Activated CD4-positive, alpha-beta T cell treated with anti-CD3 and anti-CD28 coated beads, Interleukin-2, amount 50 U/mL, for 16 hours (primary cell): Measurements from ENCODE around the gene ARF1.
A peak's percentile ranks its signal among the peaks of the same experiment; 100 is the strongest.

Experiments
- DNase-seq: peaks from one replicate; pipeline ENCODE4 v3.0.0-alpha.2; 2020

ARF1 gene

GRCh38 chr1:228082214-228082917 is at the start of gene ARF1:
Gene ARF1, plus strand, starts transcription at chr1:228082708. Its CDS starts 14,407 bp downstream, at chr1:228097115.
- DNase-seq = peak; percentile 95

GRCh38 chr1:228033376-228033775 is 49.1 kb upstream of the ARF1 start:
- DNase-seq = no peak

GRCh38 chr1:228034954-228035837 is 47.3 kb upstream of the ARF1 start:
- DNase-seq = no peak

- no peak for DNase-seq
Measured at GRCh38 chr1:228035844-228036243, 46.7 kb upstream of the ARF1 start.

GRCh38 chr1:228036701-228037231 is 45.7 kb upstream of the ARF1 start:
- no peak for DNase-seq

GRCh38 chr1:228037401-228038386 is 44.8 kb upstream of the ARF1 start:
- peak; percentile 43 for DNase-seq

- no peak for DNase-seq
Measured at GRCh38 chr1:228038387-228039005, 44.0 kb upstream of the ARF1 start.

GRCh38 chr1:228039006-228039903 is 43.3 kb upstream of the ARF1 start:
- DNase-seq = no peak

- no peak for DNase-seq
Measured at GRCh38 chr1:228039986-228040385, 42.5 kb upstream of the ARF1 start.

- no peak for DNase-seq
Measured at GRCh38 chr1:228041316-228041715, 41.2 kb upstream of the ARF1 start.

- DNase-seq = no peak
Measured at GRCh38 chr1:228042508-228042907, 40.0 kb upstream of the ARF1 start.

GRCh38 chr1:228043281-228043848 is 39.1 kb upstream of the ARF1 start:
- no peak for DNase-seq

- DNase-seq = no peak
Measured at GRCh38 chr1:228044961-228045360, 37.5 kb upstream of the ARF1 start.

GRCh38 chr1:228045405-228045804 is 37.1 kb upstream of the ARF1 start:
- DNase-seq = no peak

GRCh38 chr1:228045871-228046270 is 36.6 kb upstream of the ARF1 start:
- DNase-seq = no peak

GRCh38 chr1:228046421-228047182 is 35.9 kb upstream of the ARF1 start:
- DNase-seq = no peak

- no peak for DNase-seq
Measured at GRCh38 chr1:228047183-228047466, 35.4 kb upstream of the ARF1 start.

- DNase-seq = no peak
Measured at GRCh38 chr1:228048120-228048519, 34.4 kb upstream of the ARF1 start.

- DNase-seq = no peak
Measured at GRCh38 chr1:228048659-228049298, 33.7 kb upstream of the ARF1 start.
